OCI-M1 (cell line): ENCODE results near the gene PRKN.

Experiments used
- DNase-seq: peaks from one replicate; lab custom pipeline; 2025; lab: John Stamatoyannopoulos, UW

PRKN gene

GRCh38 chr6:161796681-161797080, 930.9 kb downstream of the PRKN start:
- no peak for DNase-seq

GRCh38 chr6:161792851-161793493, 934.6 kb downstream of the PRKN start:
- no peak for DNase-seq

GRCh38 chr6:161788531-161788930, 939.0 kb downstream of the PRKN start:
- DNase-seq, result no peak

- DNase-seq, result no peak
These were observed 955.4 kb downstream of the PRKN start for GRCh38 chr6:161772176-161772575.

DNA sequence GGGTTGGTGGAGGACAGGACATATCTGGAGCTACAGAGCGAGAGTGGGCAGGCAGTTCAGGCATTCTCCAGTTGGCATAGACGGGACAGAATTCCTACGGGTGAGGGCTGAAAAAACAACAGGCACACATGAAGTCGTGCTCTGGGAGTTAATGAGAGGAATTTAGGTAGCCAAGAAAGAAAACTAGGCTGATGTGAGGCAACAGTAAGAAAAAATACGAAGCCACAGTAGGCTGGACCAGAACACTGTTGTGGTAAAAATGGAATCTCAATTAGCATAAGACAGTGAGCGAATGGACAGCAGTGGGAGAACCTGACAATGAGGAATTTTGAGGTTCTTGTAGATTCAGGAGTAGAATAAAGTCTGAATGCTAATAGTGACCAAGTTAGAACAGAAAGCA, 965.6 kb downstream of the PRKN start:
- DNase-seq, result no peak

DNA sequence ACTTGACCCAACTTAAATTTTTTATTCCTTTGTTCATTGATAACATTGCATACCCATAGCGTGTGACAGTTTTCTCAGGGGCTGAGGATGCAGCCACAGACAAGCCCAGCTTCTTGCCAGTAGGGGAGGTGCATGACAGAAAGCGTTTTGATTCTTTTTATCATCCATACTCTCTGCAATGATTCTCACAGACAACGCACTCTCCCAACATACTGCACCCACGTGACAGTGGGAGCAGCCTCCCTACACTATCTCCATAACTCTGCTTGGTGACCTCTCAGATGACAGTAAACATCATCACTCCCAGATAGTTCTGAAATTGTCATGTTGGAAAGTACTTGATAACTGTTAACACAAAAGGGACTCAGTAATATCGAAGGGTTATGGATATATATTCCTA, 972.5 kb downstream of the PRKN start:
- no peak for DNase-seq

GRCh38 chr6:161750686-161751085, 976.9 kb downstream of the PRKN start:
- no peak for DNase-seq

DNA sequence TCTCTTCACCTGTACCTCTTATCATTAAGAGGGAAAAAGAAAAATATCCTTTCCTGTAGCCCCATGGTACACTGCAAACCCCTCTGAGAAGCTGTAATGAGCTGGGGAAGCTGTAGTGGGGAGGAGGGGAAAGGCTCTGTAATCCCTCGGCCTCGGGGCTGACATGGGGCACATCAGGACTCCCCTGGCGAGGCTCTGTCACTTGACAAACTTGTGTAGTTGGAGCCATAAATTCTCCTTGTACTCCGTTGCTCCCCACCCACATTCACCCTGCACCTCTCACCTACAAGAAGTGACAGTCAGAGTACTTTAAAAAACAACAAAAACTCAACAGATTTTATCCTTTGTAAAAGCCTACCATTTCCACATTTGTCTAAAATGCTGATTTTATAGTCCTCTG, 978.0 kb downstream of the PRKN start:
- no peak for DNase-seq

GRCh38 chr6:161748535-161749416, 978.8 kb downstream of the PRKN start:
- DNase-seq, result peak; percentile 86

- DNase-seq, result no peak
These were observed 980.1 kb downstream of the PRKN start for GRCh38 chr6:161747506-161747905.

- no peak for DNase-seq
These were observed 981.9 kb downstream of the PRKN start for GRCh38 chr6:161745594-161746141.

GRCh38 chr6:161745128-161745527, 982.4 kb downstream of the PRKN start:
- DNase-seq, result no peak

- DNase-seq, result no peak
These were observed 983.1 kb downstream of the PRKN start for GRCh38 chr6:161744211-161745067.

GRCh38 chr6:161743509-161744178, 983.9 kb downstream of the PRKN start:
- no peak for DNase-seq

- DNase-seq, result no peak
These were observed 987.1 kb downstream of the PRKN start for GRCh38 chr6:161740486-161740885.

DNA sequence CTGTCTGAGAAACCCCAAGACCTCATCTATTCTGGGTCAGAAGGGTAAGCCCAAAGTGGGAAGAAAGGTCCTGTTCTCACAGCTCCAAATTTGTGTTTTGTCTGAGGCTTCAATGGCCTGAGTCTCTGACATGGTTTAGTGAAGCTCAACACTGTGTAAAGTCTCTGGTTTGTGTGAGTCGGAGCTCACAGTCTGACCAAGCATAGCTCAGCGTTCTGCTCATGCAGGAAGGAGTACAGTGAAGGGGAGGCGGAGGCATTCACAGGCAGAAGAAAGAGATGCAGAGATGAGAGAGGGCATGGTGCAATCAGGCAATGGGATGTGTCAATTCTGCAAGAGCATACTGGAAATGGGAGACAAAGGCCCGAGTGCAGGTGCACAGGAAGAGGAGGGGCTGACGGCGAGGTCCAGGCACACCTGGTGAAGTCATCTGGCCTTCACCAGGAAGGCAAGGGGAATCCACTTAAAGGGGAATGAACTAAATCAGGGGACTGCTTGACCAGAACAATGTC, 990.7 kb downstream of the PRKN start:
- no peak for DNase-seq

DNA sequence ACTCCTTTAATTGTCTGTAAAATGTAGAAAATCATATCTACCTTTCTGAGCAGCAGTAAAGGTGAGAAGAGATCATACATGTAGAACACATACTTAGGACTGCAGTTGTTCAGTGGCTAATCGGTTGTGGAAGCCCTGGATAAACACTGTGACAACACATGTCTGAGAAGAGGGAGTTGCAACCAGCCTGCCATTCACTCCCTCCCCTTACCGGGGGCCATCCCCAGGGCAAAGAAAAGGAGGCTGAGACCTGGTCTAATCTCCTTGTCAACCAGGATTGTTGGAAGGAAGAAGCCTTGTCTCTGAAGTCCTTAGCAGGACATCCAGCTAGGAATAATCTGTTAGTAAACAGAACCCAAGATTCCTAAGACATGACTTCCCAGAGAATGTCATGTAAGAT, 991.2 kb downstream of the PRKN start:
- no peak for DNase-seq

DNA sequence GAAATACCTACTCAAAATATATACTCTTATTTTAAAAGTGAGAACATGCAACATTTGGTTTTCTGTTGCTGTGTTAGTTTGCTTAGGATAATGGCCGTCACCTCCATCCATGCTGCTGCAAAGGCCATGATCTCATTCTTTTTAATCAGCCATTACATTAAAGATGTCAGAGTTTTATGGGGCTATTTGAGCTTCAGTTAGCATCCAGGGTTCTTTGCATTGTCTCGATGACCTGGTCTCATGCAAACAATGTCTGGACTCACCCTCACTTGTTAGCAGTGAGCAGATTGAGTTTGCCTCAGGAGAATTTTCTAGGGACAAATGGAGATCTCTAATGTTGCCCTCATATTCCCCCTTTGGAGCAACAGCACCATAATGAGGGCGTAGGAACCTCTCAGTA, 995.0 kb downstream of the PRKN start:
- DNase-seq, result no peak

DNA sequence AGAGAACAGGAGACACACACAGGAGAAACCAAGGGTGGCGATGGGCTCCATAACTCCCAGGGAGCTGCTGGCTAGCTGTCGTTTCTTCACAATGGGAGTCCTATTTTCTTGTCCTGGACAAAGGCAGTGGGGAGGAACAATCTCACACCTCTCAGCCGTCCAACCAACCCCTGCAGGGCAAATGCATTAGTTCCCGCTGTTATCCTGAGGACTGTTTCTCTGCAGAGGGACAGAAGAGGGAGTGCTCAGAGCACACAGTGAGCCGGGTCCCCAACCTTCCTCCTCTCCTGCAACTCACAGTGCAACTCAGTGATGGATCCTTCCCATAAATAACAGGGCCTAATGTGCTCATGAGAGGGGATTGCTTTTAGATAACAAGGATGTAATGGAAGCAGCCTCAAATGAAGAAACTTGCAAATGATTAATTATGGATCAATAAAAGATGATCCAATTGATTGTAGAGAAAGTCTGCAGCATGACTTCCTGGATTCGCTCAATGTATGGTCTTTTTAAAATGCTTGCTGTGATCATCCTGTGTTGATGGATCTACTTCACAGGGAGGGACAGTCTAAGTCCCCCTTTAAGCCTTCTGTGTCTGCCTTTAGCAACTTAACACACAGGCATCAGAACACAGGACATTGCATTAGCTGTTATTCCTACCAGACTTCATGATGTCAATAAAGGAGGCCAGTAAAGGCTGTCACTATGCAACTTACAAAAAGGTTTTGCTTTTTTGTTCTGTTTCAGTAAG, 1000.3 kb downstream of the PRKN start:
- no peak for DNase-seq

DNA sequence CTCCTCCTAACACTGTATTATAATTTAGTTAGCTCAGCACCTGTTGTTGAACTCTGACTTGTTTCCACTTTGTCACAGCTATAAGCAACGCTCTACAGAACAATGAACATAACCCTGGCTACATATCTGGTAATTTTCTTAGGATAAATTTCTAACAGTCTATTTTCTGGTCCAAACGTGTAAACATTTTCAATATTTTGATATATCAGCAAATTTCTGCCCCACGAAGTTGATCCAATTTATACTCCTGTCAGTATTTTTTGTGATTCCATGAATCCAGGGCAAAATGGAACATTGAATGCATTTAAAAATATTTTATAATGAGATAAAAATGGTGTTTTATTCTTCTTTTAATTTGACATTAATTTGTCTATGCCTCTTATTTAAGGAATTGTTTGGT, 1005.2 kb downstream of the PRKN start:
- DNase-seq, result no peak

DNA sequence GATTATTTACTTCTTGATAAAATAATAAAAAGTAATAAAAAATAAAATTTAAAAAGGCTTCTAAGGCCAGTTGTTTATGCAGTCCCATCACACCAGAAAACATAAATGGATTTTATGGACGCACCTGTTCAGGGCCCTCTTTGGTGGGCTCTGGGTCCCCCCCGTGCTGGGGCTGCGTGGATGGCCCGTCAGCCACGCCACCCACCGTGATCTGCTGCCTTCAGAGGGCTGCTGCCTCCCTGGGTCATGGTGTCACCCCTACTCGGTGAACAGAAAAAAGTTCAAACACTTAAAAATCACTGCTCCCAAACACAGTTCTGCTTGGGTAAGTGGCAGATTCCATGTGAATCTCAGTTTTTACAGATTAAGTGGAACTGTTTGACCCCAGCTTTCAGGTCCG, 1006.1 kb downstream of the PRKN start:
- no peak for DNase-seq
